SU-DHL-6 (cell line): ENCODE results near the gene ARFGAP1.

ENCODE experiments used
- H2AFZ ChIP-seq: fragments of 200-600 bp; sonication (generic); 2 replicates; pipeline ENCODE4 v1.6.1; 2014; ENCODE audit warnings: low read depth, mild to moderate bottlenecking, moderate library complexity, mixed read lengths, antibody characterized with exemption, low read length; ENCODE audit not compliant: severe bottlenecking
- H3F3A ChIP-seq: fragments of 200-600 bp; shearing (Covaris generic); 2 replicates; pipeline ENCODE4 v1.6.0; 2016; ENCODE audit warnings: antibody characterized with exemption, mild to moderate bottlenecking; ENCODE audit not compliant: insufficient read depth
- H3K27ac ChIP-seq: fragments of 200-600 bp; sonication (generic); 2 replicates; pipeline ENCODE4 v1.5.1; 2016; ENCODE audit warnings: low read depth, mild to moderate bottlenecking, low read length, moderate library complexity, mixed read lengths
- H3K27me3 ChIP-seq: fragments of 200-600 bp; sonication (generic), shearing (Covaris generic); 2 replicates; pipeline ENCODE4 v1.6.0; 2014; ENCODE audit warnings: mild to moderate bottlenecking, low read length
- H3K36me3 ChIP-seq: fragments of 200-600 bp; sonication (generic); 2 replicates; pipeline ENCODE4 v1.6.1; 2014; ENCODE audit warnings: mild to moderate bottlenecking, low read length, mixed read lengths
- H3K4me2 ChIP-seq: fragments of 300-600, 200-600 bp; shearing (Covaris generic), sonication (generic); 2 replicates; pipeline ENCODE4 v1.6.0; 2014; ENCODE audit warnings: low read length, low read depth, mild to moderate bottlenecking; ENCODE audit not compliant: poor library complexity, severe bottlenecking
- H3K4me3 ChIP-seq: fragments of 200-600 bp; sonication (generic); 2 replicates; pipeline ENCODE4 v1.5.1; 2014; ENCODE audit warnings: antibody characterized with exemption, low read length, mild to moderate bottlenecking, mixed read lengths; ENCODE audit not compliant: insufficient read depth, poor library complexity, severe bottlenecking
- H3K79me2 ChIP-seq: fragments of 200-600 bp; sonication (generic); 2 replicates; pipeline ENCODE4 v1.6.1; 2014; ENCODE audit warnings: mild to moderate bottlenecking, low read length, moderate library complexity; ENCODE audit not compliant: insufficient read depth
- H3K9ac ChIP-seq: fragments of 200-600 bp; sonication (generic); 2 replicates; pipeline ENCODE4 v1.7.0; 2014; ENCODE audit warnings: mild to moderate bottlenecking, low read length
- H3K9me2 ChIP-seq: fragments of 200-600 bp; sonication (generic); replicated peaks from 2 replicates; pipeline ENCODE4 v1.6.1; 2014; ENCODE audit warnings: low read length; ENCODE audit not compliant: insufficient read depth
- H3K9me3 ChIP-seq: fragments of 200-600 bp; sonication (generic); 2 replicates; pipeline ENCODE4 v1.6.1; 2014; ENCODE audit warnings: low read length, mixed read lengths; ENCODE audit not compliant: insufficient read depth
- H4K20me1 ChIP-seq: fragments of 200-600 bp; sonication (generic); 2 replicates; pipeline ENCODE4 v1.6.1; 2014; ENCODE audit warnings: low read depth, mild to moderate bottlenecking, antibody characterized with exemption, low read length, moderate library complexity, mixed read lengths
- EZH2phosphoT487 ChIP-seq: fragments of 200-600 bp; sonication (generic), shearing (Covaris generic); conservative IDR thresholded peaks from 2 replicates; pipeline ENCODE4 v1.6.1; 2018; ENCODE audit warnings: mild to moderate bottlenecking, antibody characterized with exemption, low read length, moderate library complexity, mixed read lengths
- TF ChIP-seq, protein P1 (sequence below): fragments of 200-600 bp; sonication (generic); IDR thresholded peaks from one replicate; pipeline ENCODE4 v1.5.1; 2017; ENCODE audit warnings: antibody characterized with exemption, mild to moderate bottlenecking, low read length, moderate library complexity; ENCODE audit not compliant: insufficient read depth, poor library complexity, severe bottlenecking

The ARFGAP1 gene

DNA sequence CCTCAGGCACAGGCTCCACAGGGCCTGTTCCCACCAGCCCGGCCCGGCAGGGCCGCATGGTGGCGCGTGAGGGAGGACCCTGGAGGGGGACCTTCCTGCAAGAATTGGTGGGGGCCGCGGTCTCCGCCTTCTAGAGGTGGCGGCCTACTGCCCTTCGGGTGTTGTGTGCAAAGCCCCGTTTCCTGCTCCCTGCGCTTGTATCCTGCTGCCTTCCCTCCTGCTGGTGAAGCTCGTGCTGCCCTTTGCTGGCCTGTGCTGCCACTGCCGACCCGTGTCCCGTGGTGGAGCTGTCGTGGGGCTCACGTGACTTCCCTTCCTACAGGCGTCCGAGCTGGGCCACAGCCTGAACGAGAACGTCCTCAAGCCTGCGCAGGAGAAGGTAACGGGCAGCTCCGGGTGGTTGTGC, 11.9 kb downstream of the ARFGAP1 start:
- no peaks in the 10 kb centered on the region for H3F3A ChIP-seq
- no peaks in the 10 kb centered on the region for H4K20me1 ChIP-seq
- no peaks in the 10 kb centered on the region for H3K9me2 ChIP-seq
- H3K9me3 ChIP-seq: no peaks in the 10 kb centered on the region
- no peak overlapping the region for H3K27ac ChIP-seq
- no peak overlapping the region for H2AFZ ChIP-seq
- no peaks in the 10 kb centered on the region for H3K36me3 ChIP-seq
- no peak for TF ChIP-seq EZH2phosphoT487
- TF ChIP-seq, protein P1, sequence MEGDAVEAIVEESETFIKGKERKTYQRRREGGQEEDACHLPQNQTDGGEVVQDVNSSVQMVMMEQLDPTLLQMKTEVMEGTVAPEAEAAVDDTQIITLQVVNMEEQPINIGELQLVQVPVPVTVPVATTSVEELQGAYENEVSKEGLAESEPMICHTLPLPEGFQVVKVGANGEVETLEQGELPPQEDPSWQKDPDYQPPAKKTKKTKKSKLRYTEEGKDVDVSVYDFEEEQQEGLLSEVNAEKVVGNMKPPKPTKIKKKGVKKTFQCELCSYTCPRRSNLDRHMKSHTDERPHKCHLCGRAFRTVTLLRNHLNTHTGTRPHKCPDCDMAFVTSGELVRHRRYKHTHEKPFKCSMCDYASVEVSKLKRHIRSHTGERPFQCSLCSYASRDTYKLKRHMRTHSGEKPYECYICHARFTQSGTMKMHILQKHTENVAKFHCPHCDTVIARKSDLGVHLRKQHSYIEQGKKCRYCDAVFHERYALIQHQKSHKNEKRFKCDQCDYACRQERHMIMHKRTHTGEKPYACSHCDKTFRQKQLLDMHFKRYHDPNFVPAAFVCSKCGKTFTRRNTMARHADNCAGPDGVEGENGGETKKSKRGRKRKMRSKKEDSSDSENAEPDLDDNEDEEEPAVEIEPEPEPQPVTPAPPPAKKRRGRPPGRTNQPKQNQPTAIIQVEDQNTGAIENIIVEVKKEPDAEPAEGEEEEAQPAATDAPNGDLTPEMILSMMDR: no peak
- H3K79me2 ChIP-seq: no peaks in the 10 kb centered on the region
- no peak overlapping the region for H3K4me3 ChIP-seq
- H3K9ac ChIP-seq: no peak overlapping the region
- H3K4me2 ChIP-seq: no peak overlapping the region
- no peaks in the 10 kb centered on the region for H3K27me3 ChIP-seq

DNA sequence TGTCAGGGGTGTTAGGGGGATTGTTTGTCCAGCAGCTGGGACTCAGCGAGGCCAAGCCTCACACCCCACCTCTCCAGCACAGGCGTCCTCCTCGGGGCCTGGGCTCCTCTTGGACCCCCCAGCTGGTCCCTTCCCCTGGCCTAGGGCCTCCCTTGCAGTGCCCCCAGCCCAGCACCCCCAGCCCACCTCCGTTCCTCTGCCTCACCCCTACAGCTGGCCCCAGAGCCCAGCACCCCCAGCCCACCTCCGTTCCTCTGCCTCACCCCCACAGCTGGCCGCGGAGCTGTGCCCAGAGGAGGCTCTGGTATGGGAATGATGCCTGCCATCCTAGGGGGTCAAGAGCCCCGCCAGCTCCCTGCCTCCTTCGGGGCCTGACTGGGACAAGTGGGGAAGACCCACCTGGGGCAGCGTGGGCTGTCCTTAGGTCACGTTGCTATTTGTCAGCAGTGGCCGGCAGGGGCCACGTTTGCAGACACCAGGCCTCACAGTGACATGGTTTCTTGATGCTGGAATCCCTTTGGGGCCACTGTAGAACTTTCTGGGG, 12.4 kb downstream of the ARFGAP1 start:
- H2AFZ ChIP-seq: no peak overlapping the region
- H3K9me3 ChIP-seq: no peaks in the 10 kb centered on the region
- no peaks in the 10 kb centered on the region for H3K79me2 ChIP-seq
- no peak overlapping the region for H3K27ac ChIP-seq
- H3K27me3 ChIP-seq: no peaks in the 10 kb centered on the region
- no peak overlapping the region for H3K4me2 ChIP-seq
- H3K36me3 ChIP-seq: no peaks in the 10 kb centered on the region
- H3K9me2 ChIP-seq: no peaks in the 10 kb centered on the region
- no peaks in the 10 kb centered on the region for H3F3A ChIP-seq
- no peak overlapping the region for H3K4me3 ChIP-seq
- no peaks in the 10 kb centered on the region for H4K20me1 ChIP-seq
- no peak overlapping the region for H3K9ac ChIP-seq
- TF ChIP-seq EZH2phosphoT487: no peak
- TF ChIP-seq, protein P1: no peak

DNA sequence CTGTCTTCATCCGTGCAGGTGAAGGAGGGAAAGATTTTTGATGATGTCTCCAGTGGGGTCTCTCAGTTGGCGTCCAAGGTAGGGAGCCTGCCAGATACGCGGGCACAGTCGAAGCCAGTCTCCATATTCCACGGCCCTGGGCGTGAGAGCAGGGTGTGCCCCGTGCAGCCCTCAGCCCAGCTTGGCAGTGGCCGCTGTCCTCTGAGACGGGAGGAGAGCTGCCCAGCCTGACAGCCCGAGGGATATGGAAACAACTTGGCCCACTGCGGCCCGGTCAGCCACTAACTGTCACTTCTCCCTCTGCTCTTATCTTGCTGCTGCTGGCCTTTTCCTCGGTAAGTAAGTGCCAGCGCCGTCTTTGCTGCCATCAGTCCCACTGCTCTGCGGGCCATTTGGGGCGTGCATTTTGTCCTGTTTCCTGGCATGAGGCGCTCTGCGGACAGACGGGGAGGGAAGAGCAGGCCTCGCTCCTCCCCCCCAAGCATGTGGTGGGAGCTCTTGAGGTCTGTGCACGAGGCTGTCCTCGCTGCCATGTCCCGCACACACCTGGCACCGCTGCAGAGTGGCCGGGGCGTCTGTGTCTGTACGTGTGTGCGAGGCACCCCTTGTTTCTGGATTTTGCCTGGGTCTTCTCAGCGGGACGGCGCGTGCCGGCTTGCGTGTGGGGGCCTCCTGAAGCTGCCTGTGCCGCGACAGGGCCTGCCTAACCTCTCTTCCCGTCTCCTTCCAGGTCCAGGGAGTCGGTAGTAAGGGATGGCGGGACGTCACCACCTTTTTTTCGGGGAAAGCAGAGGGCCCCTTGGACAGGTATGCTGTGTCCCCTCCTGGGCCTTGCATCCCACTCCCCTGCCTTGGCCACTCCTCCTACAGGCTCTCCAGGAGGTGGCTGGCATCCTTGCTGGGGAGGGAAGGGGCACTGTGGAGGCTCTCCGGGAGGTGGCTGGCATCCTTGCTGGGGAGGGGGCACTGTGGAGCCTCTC, 13.3 kb downstream of the ARFGAP1 start:
- Histone ChIP-seq H3K27me3 (no peaks in the 10 kb centered on the region), H3K27ac (no peak overlapping the region), H3F3A (no peaks in the 10 kb centered on the region), H2AFZ (no peak overlapping the region), H3K4me2 (no peak overlapping the region), H3K79me2 (no peaks in the 10 kb centered on the region), H3K9me2 (no peaks in the 10 kb centered on the region), H4K20me1 (no peaks in the 10 kb centered on the region), H3K9me3 (no peaks in the 10 kb centered on the region), H3K4me3 (no peak overlapping the region), H3K36me3 (no peaks in the 10 kb centered on the region), H3K9ac (no peak overlapping the region)
- TF ChIP-seq, protein P1: no peak
